Astrocyte of the spinal cord (primary cell): ENCODE data around the gene PDLIM5.
"Not testable (repeated sequence)": the region's sequence is repeated elsewhere in the genome, so short reads cannot be mapped to it uniquely, and the experiment has no call there.

Experiments used
- DNase-seq: peaks from one replicate; pipeline ENCODE4 v3.0.0; 2011; ENCODE audit warnings: low read depth, low spot score
- H3K4me3 ChIP-seq: 2 replicates; pipeline ENCODE4 v1.5.1; 2011; ENCODE audit warnings: low read depth, mild to moderate bottlenecking, low read length, moderate library complexity
- CTCF ChIP-seq: IDR thresholded peaks from 2 replicates; pipeline ENCODE4 v1.5.1; 2012; ENCODE audit warnings: low read depth, mild to moderate bottlenecking, low read length, inconsistent platforms
- in situ Hi-C: cut with HindIII; loops from 2 replicates; pipeline ENCODE4 v1.10.0; 2017; ENCODE audit warnings: low sequenced_read_pairs

PDLIM5 gene

DNA sequence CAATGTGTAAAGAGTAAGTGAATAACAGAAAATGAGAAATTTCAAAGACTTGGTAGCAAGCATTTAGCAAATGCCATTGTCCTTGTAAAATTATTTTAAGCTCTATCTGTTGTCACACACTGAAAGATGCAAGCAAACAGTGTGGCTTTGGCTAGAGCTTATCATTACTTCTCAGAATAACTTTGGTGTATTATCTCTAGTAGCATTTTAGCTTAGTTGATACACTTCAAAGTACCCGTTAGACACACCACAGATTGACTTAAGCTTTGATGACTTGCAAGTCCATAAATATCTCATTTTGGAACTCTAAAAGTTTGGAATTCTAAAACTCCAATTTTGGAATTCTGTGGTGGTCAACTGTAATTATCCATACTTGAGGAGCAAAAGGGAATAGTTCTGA lies 98.6 kb downstream of the PDLIM5 start:
- DNase-seq: no peak

DNA sequence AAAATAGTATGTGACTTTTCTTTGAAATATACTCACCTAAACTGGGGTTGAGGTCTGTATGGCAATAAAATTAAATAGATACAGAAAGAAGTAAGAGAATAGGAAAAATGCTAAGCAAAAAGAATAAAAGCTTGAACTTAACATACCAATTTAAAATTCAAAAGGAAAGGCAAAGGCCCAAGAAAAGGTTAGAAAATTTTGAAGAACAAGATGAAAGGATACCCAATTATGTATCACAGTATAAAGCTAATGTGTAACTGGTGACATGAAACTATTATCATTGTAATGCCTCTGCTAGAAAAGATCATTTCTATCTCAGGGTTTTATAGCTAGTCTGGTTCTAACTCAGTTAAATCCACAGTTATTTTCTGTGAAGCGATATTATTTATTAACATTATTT lies 99.1 kb downstream of the PDLIM5 start:
- no peak for TF ChIP-seq CTCF
- DNase-seq: no peak
- in situ Hi-C loops: no loop called here
- H3K4me3 ChIP-seq: no peak overlapping the region

More for the DNA sequence above, 98.6 kb downstream of the PDLIM5 start:
- no peak overlapping the region for H3K4me3 ChIP-seq
- in situ Hi-C loops: no loop called here
- no peak for TF ChIP-seq CTCF

DNA sequence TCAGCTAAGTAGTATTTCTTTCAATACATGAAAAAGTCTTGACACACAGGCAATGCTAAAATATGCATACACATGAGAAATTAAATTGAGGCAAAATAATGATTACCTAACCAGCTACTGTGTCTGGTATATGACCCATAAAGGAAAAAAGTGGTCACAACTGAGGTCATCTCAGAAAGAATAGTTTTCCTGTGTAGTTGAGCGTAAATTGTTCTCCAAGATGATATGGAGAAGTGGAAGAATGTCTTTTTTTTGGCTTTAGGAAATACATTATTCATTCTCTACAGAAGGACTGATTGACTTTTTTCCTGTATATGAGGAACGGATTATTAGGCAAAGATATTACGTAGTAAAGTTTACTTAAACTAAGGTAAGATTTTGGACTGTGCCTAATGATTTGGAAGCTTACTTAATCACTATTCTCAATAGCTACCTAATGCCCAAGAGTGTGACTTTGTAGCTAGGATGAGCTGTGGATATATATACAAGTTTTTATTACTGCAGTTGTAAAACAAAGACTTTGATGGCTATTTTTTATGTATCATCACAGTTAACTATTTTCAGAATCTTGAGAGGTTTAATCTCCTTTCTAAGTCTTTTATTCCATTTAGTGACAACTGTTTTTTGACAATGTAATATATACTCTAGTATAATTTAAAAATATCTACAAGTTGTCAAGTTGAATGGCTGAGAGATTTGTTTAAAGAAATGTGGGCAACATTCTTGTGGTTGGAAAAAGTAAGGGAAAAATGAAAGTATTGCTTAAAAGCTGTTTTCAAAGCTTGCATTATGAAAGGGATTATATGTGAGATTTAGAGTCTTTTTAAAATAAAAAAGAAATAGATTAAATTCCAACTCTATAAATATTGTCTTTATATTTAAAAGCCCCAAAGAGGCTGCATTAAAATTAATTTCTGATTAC lies 100.2 kb downstream of the PDLIM5 start:
- in situ Hi-C loops: no loop called here
- peak; percentile 58 for DNase-seq
- TF ChIP-seq CTCF: no peak
- no peak overlapping the region for H3K4me3 ChIP-seq

DNA sequence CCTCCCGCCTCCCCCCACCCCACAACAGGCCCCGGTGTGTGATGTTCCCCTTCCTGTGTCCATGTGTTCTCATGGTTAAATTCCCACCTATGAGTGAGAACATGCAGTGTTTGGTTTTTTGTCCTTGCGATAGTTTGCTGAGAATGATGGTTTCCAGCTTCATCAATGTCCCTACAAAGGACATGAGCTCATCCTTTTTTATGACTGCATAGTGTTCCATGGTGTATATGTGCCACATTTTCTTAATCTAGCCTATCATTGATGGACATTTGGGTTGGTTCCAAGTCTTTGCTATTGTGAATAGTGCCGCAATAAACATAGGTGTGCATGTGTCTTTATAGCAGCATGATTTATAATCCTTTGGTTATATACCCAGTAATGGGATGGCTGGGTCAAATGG lies 104.3 kb downstream of the PDLIM5 start:
- DNase-seq, in situ Hi-C loops, H3K4me3 ChIP-seq: not testable (repeated sequence)

- in situ Hi-C loops, H3K4me3 ChIP-seq, DNase-seq: not testable (repeated sequence)
Measured at GRCh38 chr4:94557632-94558031, 105.9 kb downstream of the PDLIM5 start.

- in situ Hi-C loops: no loop called here
- TF ChIP-seq CTCF: no peak
- H3K4me3 ChIP-seq: no peak overlapping the region
- DNase-seq: no peak
Measured at GRCh38 chr4:94558392-94558904, 106.7 kb downstream of the PDLIM5 start.

GRCh38 chr4:94559351-94559806 lies 107.6 kb downstream of the PDLIM5 start:
- no peak overlapping the region for H3K4me3 ChIP-seq
- TF ChIP-seq CTCF: no peak
- peak; percentile 70 for DNase-seq
- in situ Hi-C loops: no loop called here
